Kidney (tissue), 14 donors: ENCODE data around the gene ATAD1. TPM values are rescaled to one million over a fixed set of nuclear protein-coding genes. Genes with fewer than 3 reads are reported as not detected.
"Not testable (repeated sequence)": the region's sequence is repeated elsewhere in the genome, so short reads cannot be mapped to it uniquely, and the experiment has no call there.

Experiments
- DNase-seq, 5 donors: peaks; one replicate each; pipeline ENCODE4 v3.0.0-alpha.2; 2013 to 2020
- FAIRE-seq: peaks from 2 replicates; lab custom pipeline; 2012; peaks lifted over from hg19 to GRCh38; lab: Jason Lieb, UNC
- H3K27ac ChIP-seq, 2 donors: one replicate each; pipeline ENCODE4 v1.7.0; 2013; ENCODE audit warnings: low read depth in 2 of 2, low read length in 2 of 2, inconsistent platforms in 1 of 2
- H3K27me3 ChIP-seq: one replicate; pipeline ENCODE4 v1.7.1; 2013; ENCODE audit warnings: low read length, inconsistent platforms; ENCODE audit not compliant: control insufficient read depth, insufficient read depth
- H3K36me3 ChIP-seq, 3 donors: one replicate each; pipeline versions ENCODE4 v1.7.0 to v1.7.1; 2013; ENCODE audit warnings: low read length in 3 of 3, control low read depth in 1 of 3, inconsistent platforms in 1 of 3; ENCODE audit not compliant: insufficient read depth in 3 of 3, control insufficient read depth in 2 of 3
- H3K4me1 ChIP-seq, 3 donors: one replicate each; pipeline versions ENCODE4 v1.7.0 to v1.7.1; 2013; ENCODE audit warnings: low read length in 3 of 3, inconsistent platforms in 1 of 3, low read depth in 1 of 3; ENCODE audit not compliant: control insufficient read depth in 2 of 3, insufficient read depth in 2 of 3
- H3K4me3 ChIP-seq, 3 donors: one replicate each; pipeline versions ENCODE4 v1.7.0 to v1.8.1; 2013; ENCODE audit warnings: low read length in 3 of 3, control low read depth in 1 of 3, inconsistent platforms in 1 of 3
- H3K9ac ChIP-seq, 3 donors: one replicate each; pipeline versions ENCODE4 v1.7.0 to v1.7.1; 2013; ENCODE audit warnings: low read length in 3 of 3, control low read depth in 1 of 3, inconsistent platforms in 1 of 3
- H3K9me3 ChIP-seq, 3 donors: one replicate each; pipeline versions ENCODE4 v1.7.0 to v1.7.1; 2013; ENCODE audit warnings: low read length in 3 of 3, control low read depth in 1 of 3, inconsistent platforms in 1 of 3; ENCODE audit not compliant: control insufficient read depth in 2 of 3, insufficient read depth in 1 of 3
- intact Hi-C: fragments of 100-400 bp; cut with DNase I; formaldehyde crosslinking; loops from one replicate; pipeline ENCODE4 v1.11.1; 2022
- polyA plus RNA-seq: library from polyadenylated mRNA; stranded (reverse); fragments of 350-450 nt; fragmentation: Illumina TruSeq; extraction: RNeasy Lipid Tissue Mini Kit (QIAGEN cat#74804); gene quantifications from one replicate; pipeline ENCODE4 v1.2.3, GENCODE V29; 2014; ENCODE audit warnings: low read depth, low replicate concordance; ENCODE audit not compliant: insufficient read depth
- total RNA-seq: library from RNA; stranded (reverse); fragmentation: NEBNext Ultra II Directional; extraction: Animal tissue kit (Norgen Biotek cat#: 25700); gene quantifications from one replicate; pipeline ENCODE4 v1.2.1, GENCODE V29; 2021
- TF ChIP-seq, protein P1 (sequence below): IDR thresholded peaks from 3 replicates; pipeline ENCODE4 v1.5.1; 2012; ENCODE audit warnings: mild to moderate bottlenecking, moderate library complexity, borderline replicate concordance; ENCODE audit not compliant: insufficient read depth; ENCODE audit errors: extremely low read depth
- donor health status: control.
- donor health status: control.
- donor health status: control.
- donor health status: control.
- donor health status: control.
- donor health status: DM: yes; HTN: yes; CAD: no.
- donor health status: Normal renal cell carcinoma (clear cell type).

The ATAD1 gene
- total and polyA plus RNA-seq, 2 donors from 2014 or later, result 22.0 to 57.3 TPM

DNA sequence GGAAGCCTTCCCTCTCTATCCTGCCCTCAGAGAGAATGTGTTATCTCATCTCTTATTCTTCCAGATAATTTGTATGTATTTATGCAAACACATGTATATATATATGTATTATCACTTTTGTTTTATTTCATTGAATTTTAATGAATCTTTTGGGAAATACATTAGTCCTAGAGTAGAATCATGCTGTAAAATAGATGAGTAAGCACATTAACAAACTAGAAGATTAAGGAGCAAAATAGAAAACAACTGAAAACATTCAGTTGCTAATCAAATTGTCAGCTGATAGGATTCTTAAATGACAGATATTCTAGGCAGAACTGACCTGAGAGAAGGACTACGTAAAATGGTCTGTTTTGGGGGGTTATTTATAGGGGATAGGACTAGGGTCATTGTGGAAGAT is 34.1 kb upstream of the ATAD1 start:
- H3K9me3 ChIP-seq, result no peaks in the 10 kb centered on the region
- no peak for FAIRE-seq
- no peak for DNase-seq
- H3K27ac ChIP-seq, result no peak overlapping the region
- intact Hi-C loops, result loop anchor here (10.0 kb wide), 1 partner anchor 703 kb away; no protein-coding TSS in a partner anchor
- H3K9ac ChIP-seq, result no peak overlapping the region
- TF ChIP-seq, protein P1, sequence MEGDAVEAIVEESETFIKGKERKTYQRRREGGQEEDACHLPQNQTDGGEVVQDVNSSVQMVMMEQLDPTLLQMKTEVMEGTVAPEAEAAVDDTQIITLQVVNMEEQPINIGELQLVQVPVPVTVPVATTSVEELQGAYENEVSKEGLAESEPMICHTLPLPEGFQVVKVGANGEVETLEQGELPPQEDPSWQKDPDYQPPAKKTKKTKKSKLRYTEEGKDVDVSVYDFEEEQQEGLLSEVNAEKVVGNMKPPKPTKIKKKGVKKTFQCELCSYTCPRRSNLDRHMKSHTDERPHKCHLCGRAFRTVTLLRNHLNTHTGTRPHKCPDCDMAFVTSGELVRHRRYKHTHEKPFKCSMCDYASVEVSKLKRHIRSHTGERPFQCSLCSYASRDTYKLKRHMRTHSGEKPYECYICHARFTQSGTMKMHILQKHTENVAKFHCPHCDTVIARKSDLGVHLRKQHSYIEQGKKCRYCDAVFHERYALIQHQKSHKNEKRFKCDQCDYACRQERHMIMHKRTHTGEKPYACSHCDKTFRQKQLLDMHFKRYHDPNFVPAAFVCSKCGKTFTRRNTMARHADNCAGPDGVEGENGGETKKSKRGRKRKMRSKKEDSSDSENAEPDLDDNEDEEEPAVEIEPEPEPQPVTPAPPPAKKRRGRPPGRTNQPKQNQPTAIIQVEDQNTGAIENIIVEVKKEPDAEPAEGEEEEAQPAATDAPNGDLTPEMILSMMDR, result no peak
- H3K27me3 ChIP-seq, result no peaks in the 10 kb centered on the region
- no peak overlapping the region for H3K4me3 ChIP-seq
- no peaks in the 10 kb centered on the region for H3K36me3 ChIP-seq
- H3K4me1 ChIP-seq, result peaks cover 0 to 3% (median 0%) of the 10 kb centered on the region in 3 donors

GRCh38 chr10:87850742-87851205 is 32.7 kb upstream of the ATAD1 start:
- H3K9ac ChIP-seq, result no peak overlapping the region
- H3K36me3 ChIP-seq, result no peaks in the 10 kb centered on the region
- no peaks in the 10 kb centered on the region for H3K9me3 ChIP-seq
- peaks cover 0 to 3% (median 0%) of the 10 kb centered on the region in 3 donors for H3K4me1 ChIP-seq
- H3K27ac ChIP-seq, result no peak overlapping the region
- no peaks in the 10 kb centered on the region for H3K27me3 ChIP-seq
- H3K4me3 ChIP-seq, result no peak overlapping the region
- TF ChIP-seq, protein P1, result peak; percentile 85
- DNase-seq (peak in 4 of 5 donors; percentile 57 to 88 (median 74)), FAIRE-seq (peak; percentile 29)
- intact Hi-C loops, result loop anchor here (10.0 kb wide), 1 partner anchor 704 kb away; no protein-coding TSS in a partner anchor

- peaks cover 0 to 3% (median 0%) of the 10 kb centered on the region in 3 donors for H3K4me1 ChIP-seq
- intact Hi-C loops, result no loop called here
- no peaks in the 10 kb centered on the region for H3K9me3 ChIP-seq
- no peaks in the 10 kb centered on the region for H3K27me3 ChIP-seq
- H3K27ac ChIP-seq, result no peak overlapping the region
- TF ChIP-seq, protein P1, result no peak
- no peak overlapping the region for H3K9ac ChIP-seq
- no peaks in the 10 kb centered on the region for H3K36me3 ChIP-seq
- FAIRE-seq (no peak), DNase-seq (no peak)
- H3K4me3 ChIP-seq, result no peak overlapping the region
Observed at GRCh38 chr10:87849001-87849400, 31.0 kb upstream of the ATAD1 start.

DNA sequence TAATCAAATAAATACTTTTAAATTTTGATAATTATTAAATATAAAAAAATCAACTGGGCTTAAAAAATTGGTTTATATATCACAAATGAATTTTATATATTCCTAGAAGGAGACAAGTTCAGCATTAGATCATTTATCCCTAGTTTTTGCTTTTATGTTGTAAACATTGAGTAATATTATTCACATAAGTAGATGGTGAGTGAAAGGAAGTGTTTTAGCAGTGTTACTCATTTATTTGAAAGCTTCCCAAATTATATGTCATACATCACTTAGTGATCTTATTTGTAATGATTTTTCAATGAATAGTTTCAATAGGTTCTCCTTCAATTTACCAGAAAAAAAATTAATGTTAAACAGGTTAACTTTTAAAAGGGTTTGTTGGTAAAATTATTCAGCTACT is 29.5 kb upstream of the ATAD1 start:
- H3K9ac ChIP-seq, result no peak overlapping the region
- H3K36me3 ChIP-seq, result no peaks in the 10 kb centered on the region
- H3K4me3 ChIP-seq, result no peak overlapping the region
- no peak overlapping the region for H3K27ac ChIP-seq
- TF ChIP-seq, protein P1, result no peak
- H3K27me3 ChIP-seq, result no peaks in the 10 kb centered on the region
- no peak for FAIRE-seq
- no peak for DNase-seq
- H3K9me3 ChIP-seq, result no peaks in the 10 kb centered on the region
- intact Hi-C loops, result no loop called here
- H3K4me1 ChIP-seq, result peaks cover 0 to 3% (median 0%) of the 10 kb centered on the region in 3 donors

DNA sequence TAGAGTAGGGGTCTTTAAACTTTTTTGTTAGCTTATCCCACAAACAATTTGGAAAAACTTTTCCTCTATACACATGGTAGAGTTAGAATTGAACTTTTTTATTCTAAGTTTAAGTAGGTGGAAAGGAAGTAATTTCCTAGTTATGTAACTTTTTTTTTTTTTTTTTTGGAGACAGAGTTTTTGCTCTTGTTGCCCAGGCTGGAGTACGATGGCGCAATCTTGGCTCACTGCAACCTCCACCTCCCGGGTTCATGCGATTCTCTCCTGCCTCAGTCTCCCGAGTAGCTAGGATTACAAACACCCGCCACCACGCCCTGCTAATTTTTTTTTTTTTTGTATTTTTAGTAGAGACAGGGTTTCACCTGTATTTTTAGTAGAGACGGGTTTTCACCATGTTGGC is 28.7 kb upstream of the ATAD1 start:
- H3K9ac ChIP-seq, intact Hi-C loops, DNase-seq, FAIRE-seq, H3K27ac ChIP-seq, H3K27me3 ChIP-seq, H3K4me1 ChIP-seq, H3K4me3 ChIP-seq, H3K9me3 ChIP-seq, H3K36me3 ChIP-seq: not testable (repeated sequence)
